ENCODE measurements around the gene GLOD5. TPM values are rescaled to one million over a fixed set of nuclear protein-coding genes. Genes with fewer than 3 reads are reported as not detected.

The GLOD5 gene
- total RNA-seq, 1 experiment from 2014 or later, result not detected

- no peak for DNase-seq (ENCODE audit: low read depth, low spot score)
- no peak for ATAC-seq
- TSS peak; percentile 76 for BruUV-seq (replicated peaks)
- H3K4me3 ChIP-seq (ENCODE audit: low read depth in 2 of 2, low read length in 2 of 2), result no peak overlapping the region
- intact Hi-C loops (cut with micrococcal nuclease; ENCODE audit: unreplicated experiment) (no loop called here), in situ Hi-C loops (cut with HindIII; ENCODE audit: low pct_unique_long_range_greater_than_20kb, low sequenced_read_pairs) (no loop called here)
- TF ChIP-seq CTCF (IDR thresholded peaks at IDR 0.05), result no peak
- no peak for TF ChIP-seq TCF7L2 (IDR thresholded peaks at IDR 0.05; ENCODE audit: low read depth, low read length)
- no peak for TF ChIP-seq SIN3A (IDR thresholded peaks at IDR 0.05; ENCODE audit: borderline replicate concordance, insufficient read depth, low read depth, low read length)
- TF ChIP-seq REST (IDR thresholded peaks at IDR 0.05; ENCODE audit: insufficient read depth in 1 of 2, low read depth in 2 of 2, low read length in 1 of 2), result no peak
- TF ChIP-seq POLR2AphosphoS5 (IDR thresholded peaks at IDR 0.05; ENCODE audit: low read depth, low read length), result no peak
- H3K27ac ChIP-seq (ENCODE audit: low read length), result no peak overlapping the region
- H3K4me1 ChIP-seq (ENCODE audit: control insufficient read depth, insufficient read depth, low read length), result no peaks in the 10 kb centered on the region
- H3K27me3 ChIP-seq (ENCODE audit: control insufficient read depth, insufficient read depth, low read length), result no peaks in the 10 kb centered on the region
- CTCF ChIA-PET, result no interaction called here
- no peaks in the 10 kb centered on the region; the same call in 1 of the 2 replicates for H3K36me3 ChIP-seq (ENCODE audit: control insufficient read depth, insufficient read depth, low read length)
- no peaks in the 10 kb centered on the region for H3K9me3 ChIP-seq (ENCODE audit: control insufficient read depth, insufficient read depth, low read depth, low read length)
- POLR2A ChIA-PET, result no interaction called here
These were observed 61.5 kb downstream of the GLOD5 start for GRCh38 chrX:48823053-48823452.

Other genes with a start within 250 kb of the GLOD5 start
- gene EBP, start 239.9 kb upstream of the GLOD5 start, total RNA-seq (2021; ENCODE audit: unreplicated experiment), result 157 TPM
- 29.4 TPM for gene TBC1D25, start 222.0 kb upstream of the GLOD5 start, total RNA-seq (2021; ENCODE audit: unreplicated experiment)
- 528 TPM for gene RBM3, start 187.3 kb upstream of the GLOD5 start, total RNA-seq (2021; ENCODE audit: unreplicated experiment)
- gene WDR13, start 164.3 kb upstream of the GLOD5 start, total RNA-seq (2021; ENCODE audit: unreplicated experiment), result 91.3 TPM
- 0.82 TPM for gene WAS, start 77.9 kb upstream of the GLOD5 start, total RNA-seq (2021; ENCODE audit: unreplicated experiment)
- gene SUV39H1, start 65.0 kb upstream of the GLOD5 start, total RNA-seq (2021; ENCODE audit: unreplicated experiment), result 25.6 TPM
- gene GATA1, start 24.8 kb downstream of the GLOD5 start, total RNA-seq (2021; ENCODE audit: unreplicated experiment), result 0.23 TPM
- gene HDAC6, start 40.3 kb downstream of the GLOD5 start, total RNA-seq (2021; ENCODE audit: unreplicated experiment), result 97.1 TPM
- gene ERAS, start 64.8 kb downstream of the GLOD5 start, total RNA-seq (2021; ENCODE audit: unreplicated experiment), result 0.23 TPM
- gene PCSK1N, start 73.9 kb downstream of the GLOD5 start, total RNA-seq (2021; ENCODE audit: unreplicated experiment), result 17.8 TPM
- 92.1 TPM for gene TIMM17B, start 136.0 kb downstream of the GLOD5 start, total RNA-seq (2021; ENCODE audit: unreplicated experiment)
- gene PQBP1, start 136.2 kb downstream of the GLOD5 start, total RNA-seq (2021; ENCODE audit: unreplicated experiment), result 136 TPM
- gene SLC35A2, start 149.9 kb downstream of the GLOD5 start, total RNA-seq (2021; ENCODE audit: unreplicated experiment), result 72.4 TPM
- gene PIM2, start 157.3 kb downstream of the GLOD5 start, total RNA-seq (2021; ENCODE audit: unreplicated experiment), result 52.6 TPM
- gene OTUD5, start 195.9 kb downstream of the GLOD5 start, total RNA-seq (2021; ENCODE audit: unreplicated experiment), result 59.5 TPM
- 5.5 TPM for gene KCND1, start 210.1 kb downstream of the GLOD5 start, total RNA-seq (2021; ENCODE audit: unreplicated experiment)
- gene GRIPAP1, start 240.5 kb downstream of the GLOD5 start, total RNA-seq (2021; ENCODE audit: unreplicated experiment), result 51.0 TPM

Measured in Panc1 (cell line).